Body of pancreas (tissue), 4 donors: ENCODE data around the gene TBL1X. TPM values are rescaled to one million over a fixed set of nuclear protein-coding genes. Genes with fewer than 3 reads are reported as not detected.

ENCODE experiments used
- ATAC-seq: fragments of 150-250 bp; one replicate; pipeline ENCODE4 v1.9.1; 2016
- DNase-seq, 4 donors: peaks; one replicate each; pipeline ENCODE4 v3.0.0-alpha.2; 2019
- H3K27ac ChIP-seq, 4 donors: fragments of 200-600 bp; sonication (generic); 1 replicate in 3 of 4; 2 replicates in 1 of 4; pipeline versions ENCODE4 v1.5.1 to v1.6.1; 2016 to 2019; ENCODE audit warnings: mild to moderate bottlenecking in 1 of 4, mixed read lengths in 1 of 4, moderate library complexity in 1 of 4
- H3K27me3 ChIP-seq, 2 donors: fragments of 200-600 bp; sonication (generic); one replicate each; pipeline ENCODE4 v1.6.0; 2016; ENCODE audit warnings: mild to moderate bottlenecking in 1 of 2
- H3K36me3 ChIP-seq, 2 donors: fragments of 200-600 bp; sonication (generic); replicated peaks in 1 of 2; 2 replicates each; pipeline ENCODE4 v1.5.1; 2016; ENCODE audit warnings: low read depth in 2 of 2; ENCODE audit not compliant: insufficient read depth in 1 of 2
- H3K4me1 ChIP-seq: fragments of 200-600 bp; sonication (generic); one replicate; pipeline ENCODE4 v1.6.0; 2016
- H3K4me3 ChIP-seq, 2 donors: fragments of 200-600 bp; sonication (generic); 1 replicate in 1 of 2; 2 replicates in 1 of 2; pipeline ENCODE4 v1.5.1; 2016 to 2019
- H3K9me3 ChIP-seq, 3 donors: fragments of 200-600 bp; sonication (generic); 1 replicate in 2 of 3; 2 replicates in 1 of 3; pipeline ENCODE4 v1.5.1; 2016
- POLR2A ChIP-seq, 3 donors: fragments of 450-650 bp; IDR thresholded peaks; one replicate each; pipeline ENCODE4 v1.6.1; 2016; ENCODE audit warnings: antibody characterized with exemption in 3 of 3, mild to moderate bottlenecking in 2 of 3
- WGBS, 2 donors: methylation state at CpG; one replicate each; pipeline ENCODE4 v1.1.5; 2017; 5-methylcytosine and 5-hydroxymethylcytosine counted together
- intact Hi-C: fragments of 100-400 bp; cut with DNase I; formaldehyde crosslinking; loops from one replicate; pipeline ENCODE4 v1.15.1; 2023
- total RNA-seq, 2 donors: library from RNA; depleted of rRNA; stranded (reverse); fragments of >200 nt; gene quantifications; one replicate each; pipeline ENCODE4 v1.1.0, GENCODE V29; 2016
- TF ChIP-seq, protein P1 (sequence below), 7 experiments: fragments of 450-650 bp in 4 of 7; fragments of 200-600 bp in 3 of 7; sonication (generic) in 3 of 7; IDR thresholded peaks; one replicate each; pipeline ENCODE4 v1.5.1; 2016 to 2019; ENCODE audit warnings: antibody characterized with exemption in 7 of 7

The TBL1X gene
- total RNA-seq, 2 donors from 2014 or later = 7.9 to 16.3 TPM

DNA sequence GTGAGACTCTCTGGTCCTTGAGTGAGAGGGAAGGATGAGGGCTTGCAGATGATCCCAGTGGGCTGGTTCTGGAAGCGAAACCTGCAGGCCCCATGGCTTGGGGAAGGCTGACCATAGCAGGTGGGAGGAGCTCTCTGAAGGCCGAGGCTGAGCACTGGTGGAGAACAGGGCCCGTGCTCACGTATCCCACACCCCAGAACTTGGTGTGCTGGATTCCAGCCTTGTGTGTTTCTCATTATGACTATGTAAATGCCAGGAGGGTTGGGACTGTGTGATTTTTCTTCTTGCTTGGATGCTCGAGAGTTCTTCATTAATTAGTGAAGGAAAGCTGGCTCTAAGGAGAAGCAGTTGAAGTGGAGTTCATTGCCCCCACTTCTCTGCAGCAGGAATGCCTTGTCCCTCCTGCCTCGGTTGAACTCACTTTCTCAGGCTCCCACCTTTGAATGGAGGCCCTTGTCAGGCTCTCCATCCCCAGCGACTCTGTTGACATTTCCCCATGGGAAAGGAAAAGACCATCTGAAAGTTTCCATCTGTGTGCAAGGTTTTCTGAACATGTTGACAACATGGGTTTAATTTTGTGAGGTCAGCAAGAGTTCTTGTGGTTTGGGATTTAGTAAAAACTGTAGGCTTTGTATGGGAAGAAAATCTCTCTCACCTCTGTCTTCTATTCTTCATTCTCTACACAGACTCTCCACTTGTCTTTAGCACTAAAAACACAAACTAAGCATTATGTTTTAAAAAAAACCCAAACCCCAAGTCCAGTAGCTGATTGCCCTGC is 57.7 kb downstream of the TBL1X start:
- TF ChIP-seq POLR2A (IDR thresholded peaks at IDR 0.05) = no peak
- TF ChIP-seq, protein P1, sequence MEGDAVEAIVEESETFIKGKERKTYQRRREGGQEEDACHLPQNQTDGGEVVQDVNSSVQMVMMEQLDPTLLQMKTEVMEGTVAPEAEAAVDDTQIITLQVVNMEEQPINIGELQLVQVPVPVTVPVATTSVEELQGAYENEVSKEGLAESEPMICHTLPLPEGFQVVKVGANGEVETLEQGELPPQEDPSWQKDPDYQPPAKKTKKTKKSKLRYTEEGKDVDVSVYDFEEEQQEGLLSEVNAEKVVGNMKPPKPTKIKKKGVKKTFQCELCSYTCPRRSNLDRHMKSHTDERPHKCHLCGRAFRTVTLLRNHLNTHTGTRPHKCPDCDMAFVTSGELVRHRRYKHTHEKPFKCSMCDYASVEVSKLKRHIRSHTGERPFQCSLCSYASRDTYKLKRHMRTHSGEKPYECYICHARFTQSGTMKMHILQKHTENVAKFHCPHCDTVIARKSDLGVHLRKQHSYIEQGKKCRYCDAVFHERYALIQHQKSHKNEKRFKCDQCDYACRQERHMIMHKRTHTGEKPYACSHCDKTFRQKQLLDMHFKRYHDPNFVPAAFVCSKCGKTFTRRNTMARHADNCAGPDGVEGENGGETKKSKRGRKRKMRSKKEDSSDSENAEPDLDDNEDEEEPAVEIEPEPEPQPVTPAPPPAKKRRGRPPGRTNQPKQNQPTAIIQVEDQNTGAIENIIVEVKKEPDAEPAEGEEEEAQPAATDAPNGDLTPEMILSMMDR (IDR thresholded peaks at IDR 0.05) = no peak
- Histone ChIP-seq H3K36me3 (no peaks in the 10 kb centered on the region), H3K27me3 (no peaks in the 10 kb centered on the region), H3K27ac (no peak overlapping the region), H3K9me3 (no peaks in the 10 kb centered on the region), H3K4me1 (no peaks in the 10 kb centered on the region), H3K4me3 (no peak overlapping the region)
- intact Hi-C loops = no loop called here
- ATAC-seq = no peak
- DNase-seq = no peak
- 75 to 82% methylated on average over 2 to 5 of the region's 7 CpGs for WGBS, 2 donors

DNA sequence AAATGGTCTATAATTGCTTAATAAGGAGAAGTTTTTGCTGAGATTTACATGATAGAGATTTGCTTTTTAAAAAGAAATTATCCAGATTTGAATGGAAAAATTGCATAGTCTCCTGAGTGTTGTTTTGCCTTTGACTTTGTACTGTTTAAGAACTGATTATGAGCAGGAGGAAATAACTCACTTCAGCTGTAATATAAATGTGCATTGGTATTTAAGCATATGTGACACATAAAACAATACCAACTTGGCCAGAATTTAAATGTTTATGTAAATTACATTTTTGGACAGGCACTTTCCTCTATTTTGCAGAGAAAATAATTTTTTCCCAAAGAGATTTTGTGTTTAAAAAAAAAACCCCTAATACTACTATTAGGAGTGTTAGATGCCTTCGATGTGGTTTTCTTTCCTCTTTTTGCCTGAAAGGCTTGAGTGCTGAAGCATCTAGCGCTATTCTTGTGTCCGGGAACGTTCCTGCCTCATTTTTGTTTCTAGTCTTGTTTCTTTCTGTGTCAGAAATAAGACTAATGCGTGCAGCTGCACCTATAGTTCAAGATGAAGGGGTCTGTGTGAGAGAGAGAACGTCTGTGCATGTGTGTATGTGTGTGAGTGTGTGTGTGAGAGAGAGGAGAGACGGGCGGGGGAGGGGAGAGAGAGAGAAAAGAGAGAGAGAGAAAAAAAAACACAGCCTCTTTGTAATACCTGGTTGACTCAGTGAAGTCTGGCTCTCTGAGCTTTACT is 60.8 kb downstream of the TBL1X start:
- no peak for ATAC-seq
- TF ChIP-seq, protein P1 (IDR thresholded peaks at IDR 0.05) = no peak
- TF ChIP-seq POLR2A (IDR thresholded peaks at IDR 0.05) = no peak
- H3K27me3 ChIP-seq = no peaks in the 10 kb centered on the region
- peaks cover 2% of the 10 kb centered on the region for H3K4me1 ChIP-seq
- intact Hi-C loops = no loop called here
- H3K27ac ChIP-seq = no peak overlapping the region
- no peaks in the 10 kb centered on the region for H3K36me3 ChIP-seq
- no peak overlapping the region for H3K4me3 ChIP-seq
- no peak for DNase-seq
- no peaks in the 10 kb centered on the region for H3K9me3 ChIP-seq
- 47 to 61% methylated on average over 8 of the region's 8 CpGs for WGBS, 2 donors

DNA sequence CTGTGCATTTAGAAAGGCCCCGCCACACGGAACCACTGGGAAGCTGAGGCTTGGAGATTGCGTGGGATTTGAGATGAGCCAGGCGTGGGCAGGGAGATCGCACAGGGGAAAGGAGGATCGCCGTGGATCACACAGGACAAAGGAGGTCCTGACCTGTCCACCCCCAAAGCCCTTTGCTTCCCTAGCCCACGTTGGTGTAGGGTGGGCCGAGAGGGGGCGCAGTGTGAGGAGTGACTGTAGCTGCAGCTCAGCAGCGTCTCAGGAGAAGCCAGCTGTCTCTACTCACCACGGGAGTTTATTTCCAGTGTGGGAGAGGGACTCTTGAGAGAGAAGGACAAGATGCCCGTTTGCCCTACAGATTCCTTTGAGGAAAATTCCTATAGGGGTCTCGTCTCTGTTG is 62.1 kb downstream of the TBL1X start:
- intact Hi-C loops = no loop called here
- no peak overlapping the region for H3K27ac ChIP-seq
- ATAC-seq = no peak
- DNase-seq = no peak
- H3K9me3 ChIP-seq = no peaks in the 10 kb centered on the region
- no peaks in the 10 kb centered on the region for H3K36me3 ChIP-seq
- no peak for TF ChIP-seq POLR2A (IDR thresholded peaks at IDR 0.05)
- TF ChIP-seq, protein P1 (IDR thresholded peaks at IDR 0.05) = no peak
- peaks cover 6% of the 10 kb centered on the region for H3K4me1 ChIP-seq
- no peaks in the 10 kb centered on the region for H3K27me3 ChIP-seq
- WGBS, 2 donors = 87 to 88% methylated on average over 5 to 14 of the region's 14 CpGs
- H3K4me3 ChIP-seq = no peak overlapping the region

DNA sequence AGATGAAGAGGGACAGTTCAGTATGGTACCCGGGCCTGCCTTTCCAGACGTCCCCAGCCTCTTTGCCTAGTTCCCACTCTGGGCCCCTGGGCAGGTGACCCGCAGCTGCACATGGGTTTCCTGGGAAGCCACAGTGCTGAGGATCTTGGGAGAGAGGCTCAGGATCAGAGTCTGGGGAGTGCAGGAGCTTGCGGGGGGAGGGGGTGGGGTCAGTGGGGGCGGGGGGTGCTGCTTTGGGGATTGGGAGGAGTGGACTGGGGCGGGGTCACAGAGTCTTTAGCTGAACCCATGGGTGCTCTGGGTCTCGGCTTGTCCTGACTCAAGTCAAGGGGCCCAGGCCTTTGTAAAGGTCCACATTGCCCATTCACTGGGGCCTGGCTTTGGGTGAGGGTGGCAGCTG is 63.6 kb downstream of the TBL1X start:
- no peak overlapping the region for H3K27ac ChIP-seq
- H3K27me3 ChIP-seq = no peaks in the 10 kb centered on the region
- DNase-seq = no peak
- no peak overlapping the region for H3K4me3 ChIP-seq
- intact Hi-C loops = no loop called here
- WGBS, 2 donors = 90% methylated on average over 2 of the region's 7 CpGs; no CpG with 5 or more reads in 1 of the 2 donors
- H3K9me3 ChIP-seq = no peaks in the 10 kb centered on the region
- TF ChIP-seq, protein P1 (IDR thresholded peaks at IDR 0.05) = no peak
- peaks cover 6% of the 10 kb centered on the region for H3K4me1 ChIP-seq
- no peak for ATAC-seq
- no peaks in the 10 kb centered on the region for H3K36me3 ChIP-seq
